Caco-2 (cell line): ENCODE measurements around the gene ADAM12. TPM values are rescaled to one million over a fixed set of nuclear protein-coding genes. Genes with fewer than 3 reads are reported as not detected.
"Not testable (repeated sequence)": the region's sequence is repeated elsewhere in the genome, so short reads cannot be mapped to it uniquely, and the experiment has no call there.

Source experiments
- BruUV-seq: library from RNA; stranded (reverse); fragments of 400-500 nt; replicated peaks from 2 replicates; lab custom pipeline; 2021; lab: Mats Ljungman, UMichigan
- CTCF ChIA-PET: fragments of 300-600 bp; sonication (Branson Sonifier 250); formaldehyde crosslinking; loops from one replicate; lab custom pipeline; 2022; ENCODE audit warnings: antibody characterized with exemption; lab: Charles Lee
- POLR2A ChIA-PET: fragments of 300-600 bp; sonication (Branson Sonifier 250); formaldehyde crosslinking; loops from one replicate; lab custom pipeline; 2022; ENCODE audit warnings: antibody characterized with exemption; lab: Charles Lee
- DNase-seq, 2 experiments: peaks; one replicate each; pipeline versions ENCODE4 v3.0.0 to v3.0.0-alpha.2; 2020 to 2022
- H3K27me3 ChIP-seq: replicated peaks from 2 replicates; pipeline ENCODE4 v1.6.0; 2011; ENCODE audit warnings: low read length; ENCODE audit not compliant: control insufficient read depth, insufficient read depth
- H3K36me3 ChIP-seq: 2 replicates; pipeline ENCODE4 v1.5.1; 2011; ENCODE audit warnings: low read length; ENCODE audit not compliant: control insufficient read depth, insufficient read depth
- H3K4me1 ChIP-seq: fragments of 250-450 bp; sonication (Bioruptor Pico); 2 replicates; pipeline ENCODE4 v1.5.1; 2020; ENCODE audit warnings: mild to moderate bottlenecking
- H3K4me3 ChIP-seq: 2 replicates; pipeline ENCODE4 v1.5.1; 2011; ENCODE audit warnings: low read depth, mild to moderate bottlenecking, control low read depth, low read length
- H3K9me3 ChIP-seq: fragments of 250-450 bp; sonication (Bioruptor Pico); 2 replicates; pipeline ENCODE4 v1.5.1; 2020; ENCODE audit warnings: mild to moderate bottlenecking, moderate library complexity
- H3K27ac Mint-ChIP-seq: one replicate; pipeline ENCODE4 v1.8.0; 2022; ENCODE audit warnings: mixed read lengths; ENCODE audit not compliant: unreplicated experiment
- H3K27me3 Mint-ChIP-seq: one replicate; pipeline ENCODE4 v1.8.0; 2022; ENCODE audit warnings: mixed read lengths; ENCODE audit not compliant: insufficient read depth, unreplicated experiment
- H3K36me3 Mint-ChIP-seq: one replicate; pipeline ENCODE4 v1.8.0; 2022; ENCODE audit warnings: mild to moderate bottlenecking, mixed read lengths; ENCODE audit not compliant: insufficient read depth, unreplicated experiment
- H3K4me1 Mint-ChIP-seq: one replicate; pipeline ENCODE4 v1.8.0; 2022; ENCODE audit warnings: low read depth, mixed read lengths; ENCODE audit not compliant: unreplicated experiment
- H3K4me3 Mint-ChIP-seq: one replicate; pipeline ENCODE4 v1.8.0; 2022; ENCODE audit warnings: mild to moderate bottlenecking, moderate library complexity, mixed read lengths; ENCODE audit not compliant: unreplicated experiment
- H3K9me3 Mint-ChIP-seq: one replicate; pipeline ENCODE4 v1.8.0; 2022; ENCODE audit warnings: mixed read lengths; ENCODE audit not compliant: unreplicated experiment
- intact Hi-C: fragments of 100-400 bp; cut with micrococcal nuclease; formaldehyde crosslinking; loops from one replicate; pipeline ENCODE4 v1.10.0; 2022; ENCODE audit not compliant: unreplicated experiment
- total RNA-seq: library from RNA; stranded (reverse); gene quantifications from 2 replicates; pipeline ENCODE4 v1.2.3, GENCODE V29; 2022
- TF ChIP-seq, protein P1 (sequence below), 2 experiments: fragments of 200-600 bp in 1 of 2; IDR thresholded peaks; 1 replicate in 1 of 2; 2 replicates in 1 of 2; pipeline versions ENCODE4 v1.5.1 to v1.8.0; 2011 to 2022; ENCODE audit warnings: antibody characterized with exemption in 1 of 2, control low read depth in 1 of 2, inconsistent platforms in 1 of 2, low read depth in 1 of 2, low read length in 1 of 2, mild to moderate bottlenecking in 1 of 2, moderate library complexity in 1 of 2; ENCODE audit not compliant: insufficient read depth in 1 of 2, severe bottlenecking in 1 of 2, unreplicated experiment in 1 of 2

ADAM12 gene
- total RNA-seq, 1 experiment from 2014 or later = not detected

DNA sequence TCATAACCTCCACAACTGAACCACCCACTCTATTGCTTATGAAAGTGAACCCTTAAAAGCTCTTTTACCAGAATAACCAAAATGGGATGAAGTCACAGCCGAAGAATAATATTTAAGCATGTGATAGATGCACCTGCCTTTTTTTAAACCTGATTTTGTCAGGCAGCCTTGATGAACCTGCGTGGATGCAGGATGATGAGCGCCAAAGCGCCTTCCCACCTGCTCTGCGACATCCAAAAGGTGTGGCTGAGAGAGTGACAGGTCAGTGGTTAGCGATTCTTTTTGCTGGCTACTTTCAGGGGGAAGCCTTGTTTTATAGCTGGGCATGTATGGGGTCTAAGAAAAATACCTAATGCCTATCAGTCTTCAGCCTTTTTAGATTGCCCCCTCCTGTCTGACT, 334.1 kb downstream of the ADAM12 start:
- no peak overlapping the region for H3K4me3 ChIP-seq
- no TSS peak for BruUV-seq
- POLR2A ChIA-PET = no interaction called here
- Mint-ChIP-seq H3K27ac (no peak overlapping the region), H3K27me3 (peaks cover 14% of the 10 kb centered on the region), H3K4me3 (no peak overlapping the region), H3K4me1 (no peaks in the 10 kb centered on the region), H3K36me3 (no peaks in the 10 kb centered on the region), H3K9me3 (no peaks in the 10 kb centered on the region)
- TF ChIP-seq, protein P1, sequence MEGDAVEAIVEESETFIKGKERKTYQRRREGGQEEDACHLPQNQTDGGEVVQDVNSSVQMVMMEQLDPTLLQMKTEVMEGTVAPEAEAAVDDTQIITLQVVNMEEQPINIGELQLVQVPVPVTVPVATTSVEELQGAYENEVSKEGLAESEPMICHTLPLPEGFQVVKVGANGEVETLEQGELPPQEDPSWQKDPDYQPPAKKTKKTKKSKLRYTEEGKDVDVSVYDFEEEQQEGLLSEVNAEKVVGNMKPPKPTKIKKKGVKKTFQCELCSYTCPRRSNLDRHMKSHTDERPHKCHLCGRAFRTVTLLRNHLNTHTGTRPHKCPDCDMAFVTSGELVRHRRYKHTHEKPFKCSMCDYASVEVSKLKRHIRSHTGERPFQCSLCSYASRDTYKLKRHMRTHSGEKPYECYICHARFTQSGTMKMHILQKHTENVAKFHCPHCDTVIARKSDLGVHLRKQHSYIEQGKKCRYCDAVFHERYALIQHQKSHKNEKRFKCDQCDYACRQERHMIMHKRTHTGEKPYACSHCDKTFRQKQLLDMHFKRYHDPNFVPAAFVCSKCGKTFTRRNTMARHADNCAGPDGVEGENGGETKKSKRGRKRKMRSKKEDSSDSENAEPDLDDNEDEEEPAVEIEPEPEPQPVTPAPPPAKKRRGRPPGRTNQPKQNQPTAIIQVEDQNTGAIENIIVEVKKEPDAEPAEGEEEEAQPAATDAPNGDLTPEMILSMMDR (IDR thresholded peaks at IDR 0.05; ENCODE audit: insufficient read depth in 1 of 2, low read depth in 1 of 2, low read length in 1 of 2, severe bottlenecking in 1 of 2, unreplicated experiment in 1 of 2) = no peak
- CTCF ChIA-PET = no interaction called here
- no peak for DNase-seq
- no peaks in the 10 kb centered on the region for H3K36me3 ChIP-seq
- no peaks in the 10 kb centered on the region for H3K9me3 ChIP-seq
- no peaks in the 10 kb centered on the region; the same call in 1 of the 2 replicates for H3K27me3 ChIP-seq
- intact Hi-C loops = no loop called here
- H3K4me1 ChIP-seq = no peaks in the 10 kb centered on the region

DNA sequence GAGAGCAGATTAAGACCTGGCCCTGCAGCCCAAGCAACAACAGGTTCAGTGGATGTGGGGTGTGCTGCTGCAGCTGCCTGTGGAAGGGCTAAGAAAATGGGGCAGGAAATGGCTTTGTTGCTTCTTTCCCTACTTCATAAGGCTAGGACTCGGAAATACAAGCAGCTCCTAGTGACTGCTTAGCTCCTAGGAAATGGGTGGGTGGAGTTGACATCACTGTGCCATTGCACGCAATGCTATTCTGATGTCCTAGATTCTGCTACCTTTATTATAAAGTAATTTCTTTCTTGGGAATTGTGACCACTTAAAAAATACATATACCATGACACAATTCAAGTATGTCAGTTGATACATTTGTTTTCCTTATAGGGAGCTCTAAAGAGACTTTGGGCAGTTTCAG, 336.1 kb downstream of the ADAM12 start:
- DNase-seq = no peak
- H3K36me3 ChIP-seq = no peaks in the 10 kb centered on the region
- H3K4me1 ChIP-seq = no peaks in the 10 kb centered on the region
- H3K9me3 ChIP-seq = no peaks in the 10 kb centered on the region
- POLR2A ChIA-PET = no interaction called here
- CTCF ChIA-PET = no interaction called here
- H3K4me1 Mint-ChIP-seq = no peaks in the 10 kb centered on the region
- no peak overlapping the region for H3K4me3 Mint-ChIP-seq
- no peak overlapping the region for H3K27ac Mint-ChIP-seq
- H3K9me3 Mint-ChIP-seq = no peaks in the 10 kb centered on the region
- intact Hi-C loops = no loop called here
- no peaks in the 10 kb centered on the region; the same call in 1 of the 2 replicates for H3K27me3 ChIP-seq
- no TSS peak for BruUV-seq
- H3K27me3 Mint-ChIP-seq = peaks cover 12% of the 10 kb centered on the region
- TF ChIP-seq, protein P1 (IDR thresholded peaks at IDR 0.05; ENCODE audit: insufficient read depth in 1 of 2, low read depth in 1 of 2, low read length in 1 of 2, severe bottlenecking in 1 of 2, unreplicated experiment in 1 of 2) = no peak
- no peaks in the 10 kb centered on the region for H3K36me3 Mint-ChIP-seq
- H3K4me3 ChIP-seq = no peak overlapping the region

DNA sequence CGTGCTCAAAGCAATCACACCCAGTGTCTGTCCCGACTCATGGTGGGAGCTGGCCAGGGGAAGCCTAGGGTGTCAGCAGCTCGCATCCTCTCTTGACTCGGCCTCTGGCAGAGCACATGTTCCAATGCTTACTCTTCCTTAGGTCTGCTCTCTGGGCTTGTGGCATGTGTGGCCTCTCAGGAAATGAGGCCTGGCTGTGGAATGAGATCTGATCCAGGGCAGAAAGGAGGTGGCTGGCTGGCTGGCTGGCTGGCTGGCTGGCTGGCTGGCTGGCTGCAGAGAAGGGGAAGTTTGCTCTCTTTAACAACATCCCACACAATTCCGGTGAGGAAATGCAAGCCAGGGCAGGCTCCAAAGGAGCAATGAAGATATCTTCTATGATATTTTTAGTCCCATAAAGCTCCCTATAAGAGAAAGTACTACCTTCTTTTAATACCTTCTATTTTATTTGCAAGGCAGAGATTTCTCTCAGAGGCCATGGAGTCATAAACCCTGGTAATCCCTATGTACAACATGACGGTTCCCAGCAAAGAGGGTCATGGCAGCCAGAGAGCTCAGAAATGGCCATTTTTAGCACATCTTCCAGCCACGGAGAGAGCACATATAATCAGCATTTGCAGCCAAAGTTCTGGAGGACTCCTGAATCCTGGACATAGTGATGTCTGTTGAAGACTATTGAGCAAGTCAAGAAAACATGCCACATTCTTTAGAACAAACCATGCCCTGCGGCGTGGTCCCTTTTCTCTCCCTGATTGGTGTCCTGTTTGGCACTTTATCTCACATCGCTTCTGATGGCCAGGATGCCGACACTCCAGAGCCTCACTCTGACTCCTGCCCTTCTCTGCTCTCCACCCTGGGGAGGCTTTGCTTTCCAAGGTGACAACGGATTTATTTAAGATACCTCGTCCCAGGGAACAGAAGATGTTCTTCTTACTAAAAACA, 338.2 kb downstream of the ADAM12 start:
- H3K9me3 Mint-ChIP-seq = no peaks in the 10 kb centered on the region
- no peak overlapping the region for H3K27ac Mint-ChIP-seq
- Histone ChIP-seq H3K4me1 (no peaks in the 10 kb centered on the region), H3K36me3 (no peaks in the 10 kb centered on the region), H3K9me3 (no peaks in the 10 kb centered on the region), H3K27me3 (no peaks in the 10 kb centered on the region; the same call in 1 of the 2 replicates), H3K4me3 (no peak overlapping the region)
- no peaks in the 10 kb centered on the region for H3K4me1 Mint-ChIP-seq
- no peak overlapping the region for H3K4me3 Mint-ChIP-seq
- DNase-seq = no peak
- POLR2A ChIA-PET = no interaction called here
- no peaks in the 10 kb centered on the region for H3K36me3 Mint-ChIP-seq
- intact Hi-C loops = no loop called here
- CTCF ChIA-PET = no interaction called here
- H3K27me3 Mint-ChIP-seq = peaks cover 8% of the 10 kb centered on the region
- no TSS peak for BruUV-seq
- TF ChIP-seq, protein P1 (IDR thresholded peaks at IDR 0.05; ENCODE audit: insufficient read depth in 1 of 2, low read depth in 1 of 2, low read length in 1 of 2, severe bottlenecking in 1 of 2, unreplicated experiment in 1 of 2) = no peak

DNA sequence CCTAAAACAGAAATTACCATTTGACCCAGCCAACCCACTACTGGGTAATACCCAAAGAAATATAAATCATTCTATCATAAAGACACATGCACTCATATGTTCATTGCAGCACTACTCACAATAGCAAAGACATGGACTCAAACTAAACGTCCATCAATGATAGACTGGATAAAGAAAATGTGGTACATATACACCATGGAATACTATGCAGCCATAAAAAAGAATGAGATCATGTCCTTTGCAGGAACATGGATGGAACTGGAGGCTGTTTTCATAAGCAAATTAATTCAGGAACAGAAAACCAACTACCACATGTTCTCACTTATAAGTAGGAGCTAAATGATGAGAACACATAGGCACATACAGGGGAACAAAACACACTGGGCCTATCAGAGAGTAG, 340.5 kb downstream of the ADAM12 start:
- H3K27me3 Mint-ChIP-seq, DNase-seq, H3K9me3 Mint-ChIP-seq, CTCF ChIA-PET, H3K4me1 Mint-ChIP-seq, H3K4me1 ChIP-seq, H3K36me3 Mint-ChIP-seq, H3K9me3 ChIP-seq, H3K4me3 Mint-ChIP-seq, H3K4me3 ChIP-seq, H3K36me3 ChIP-seq, POLR2A ChIA-PET, H3K27ac Mint-ChIP-seq, H3K27me3 ChIP-seq, BruUV-seq, intact Hi-C loops: not testable (repeated sequence)
